HepG2 (cell line): ENCODE results near the gene STAP2. TPM values are rescaled to one million over a fixed set of nuclear protein-coding genes. Genes with fewer than 3 reads are reported as not detected.

ENCODE experiments used
- ARID5B ChIP-seq: IDR thresholded peaks from 2 replicates; pipeline ENCODE4 v1.4.0; 2020; ENCODE audit warnings: mild to moderate bottlenecking, missing genetic modification reagents
- MAZ ChIP-seq, 2 experiments: sonication (generic) in 1 of 2; formaldehyde crosslinking in 1 of 2; IDR thresholded peaks; 2 replicates each; pipeline versions ENCODE4 v1.5.0 to v1.6.1; 2012 to 2020; ENCODE audit warnings: low read depth in 2 of 2, mild to moderate bottlenecking in 2 of 2, borderline replicate concordance in 1 of 2, improper control_type of control experiment in 1 of 2, low read length in 1 of 2, missing genetic modification reagents in 1 of 2, moderate library complexity in 1 of 2
- MLLT10 ChIP-seq: sonication (generic); formaldehyde crosslinking; IDR thresholded peaks from 2 replicates; pipeline ENCODE4 v1.4.0; 2020; ENCODE audit warnings: missing genetic modification reagents
- NFRKB ChIP-seq: fragments of 450-650 bp; IDR thresholded peaks from 2 replicates; pipeline ENCODE4 v1.6.1; 2017
- REST ChIP-seq, 2 experiments: IDR thresholded peaks; 2 replicates each; pipeline ENCODE4 v1.6.1; 2011 to 2012; ENCODE audit warnings: low read length in 2 of 2, borderline replicate concordance in 1 of 2, low read depth in 1 of 2, mild to moderate bottlenecking in 1 of 2, moderate library complexity in 1 of 2
- TEAD3 ChIP-seq: optimal IDR thresholded peaks from 2 replicates; pipeline ENCODE3; 2016; ENCODE audit warnings: borderline replicate concordance
- USF2 ChIP-seq, 2 experiments: sonication (generic) in 1 of 2; formaldehyde crosslinking in 1 of 2; IDR thresholded peaks; 2 replicates each; pipeline versions ENCODE4 v1.5.1 to v1.6.1; 2011 to 2020; ENCODE audit warnings: borderline replicate concordance in 1 of 2, low read depth in 1 of 2, low read length in 1 of 2, mild to moderate bottlenecking in 1 of 2, missing genetic modification reagents in 1 of 2, moderate library complexity in 1 of 2
- YEATS2 ChIP-seq: sonication (generic); formaldehyde crosslinking; IDR thresholded peaks from 2 replicates; pipeline ENCODE4 v1.4.0; 2020; ENCODE audit warnings: missing genetic modification reagents, borderline replicate concordance
- ZNF160 ChIP-seq: sonication (generic); formaldehyde crosslinking; IDR thresholded peaks from 2 replicates; pipeline ENCODE4 v1.8.0; 2022; ENCODE audit warnings: mild to moderate bottlenecking, inconsistent platforms, missing genetic modification reagents
- ZNF275 ChIP-seq: sonication (generic); formaldehyde crosslinking; IDR thresholded peaks from 2 replicates; pipeline ENCODE4 v1.8.0; 2022; ENCODE audit warnings: missing genetic modification reagents, mild to moderate bottlenecking, inconsistent platforms, borderline replicate concordance
- ZNF607 ChIP-seq: sonication (generic); formaldehyde crosslinking; IDR thresholded peaks from 2 replicates; pipeline ENCODE4 v1.5.1; 2020; ENCODE audit warnings: missing genetic modification reagents, mild to moderate bottlenecking, borderline replicate concordance
- polyA plus RNA-seq, 8 experiments: library from polyadenylated mRNA; depleted of rRNA in 3 of 8; stranded (reverse) in 7 of 8; unstranded in 1 of 8; fragments of >200 nt; fragmentation: Illumina TruSeq in 4 of 8; extraction: Trizol in 4 of 8; gene quantifications; 2 replicates each; pipeline versions ENCODE4 v1.2.1 to v1.2.3, GENCODE V29; 2011 to 2016; ENCODE audit warnings: low read depth in 4 of 8, missing spikeins in 1 of 8, mixed read lengths in 1 of 8; ENCODE audit not compliant: insufficient read depth in 1 of 8
- total RNA-seq, 5 experiments: library from RNA; depleted of rRNA; stranded (reverse); fragments of >200 nt; fragmentation: Illumina TruSeq; extraction: Trizol; gene quantifications; 2 replicates each; pipeline ENCODE4 v1.2.3, GENCODE V29; 2016; ENCODE audit warnings: low read depth in 1 of 5

Gene STAP2
- total and polyA plus RNA-seq, 2 of the 13 experiments (the other 11 are each of a cell fraction or from before 2014, with no cell fraction given), result 39.0 to 43.7 TPM

- TF ChIP-seq REST (IDR thresholded peaks at IDR 0.05; ENCODE audit: borderline replicate concordance in 1 of 2, low read depth in 1 of 2, low read length in 2 of 2) (no peak), USF2 (IDR thresholded peaks at IDR 0.05; ENCODE audit: low read depth, low read length) (no peak), USF2 (CRISPR knock-in tag; IDR thresholded peaks at IDR 0.05; ENCODE audit: borderline replicate concordance) (no peak), MAZ (IDR thresholded peaks at IDR 0.05; ENCODE audit: borderline replicate concordance, low read depth, low read length) (0 out of 2 replicates have a peak, but pooled peaks have one; percentile 47), MAZ (CRISPR knock-in tag; IDR thresholded peaks at IDR 0.05; ENCODE audit: low read depth) (peak; percentile 56), TEAD3 (CRISPR knock-in tag) (no peak), YEATS2 (CRISPR knock-in tag) (no peak), ARID5B (CRISPR knock-in tag) (no peak), MLLT10 (CRISPR knock-in tag) (no peak), ZNF607 (CRISPR knock-in tag) (0 out of 2 replicates have a peak, but pooled peaks have one; percentile 12), ZNF275 (CRISPR knock-in tag) (no peak), ZNF160 (no peak), NFRKB (no peak)
Observed at GRCh38 chr19:4343370-4344307, 5.0 kb upstream of the STAP2 start, which contains the start of gene MPND (continued).
